ENCODE data around the gene DLG2. TPM values are rescaled to one million over a fixed set of nuclear protein-coding genes. Genes with fewer than 3 reads are reported as not detected.

Gene DLG2
- total and polyA plus RNA-seq, 2 of the 8 experiments (the other 6 are each of a cell fraction or from before 2014, with no cell fraction given): 1.7 to 14.3 TPM

DNA sequence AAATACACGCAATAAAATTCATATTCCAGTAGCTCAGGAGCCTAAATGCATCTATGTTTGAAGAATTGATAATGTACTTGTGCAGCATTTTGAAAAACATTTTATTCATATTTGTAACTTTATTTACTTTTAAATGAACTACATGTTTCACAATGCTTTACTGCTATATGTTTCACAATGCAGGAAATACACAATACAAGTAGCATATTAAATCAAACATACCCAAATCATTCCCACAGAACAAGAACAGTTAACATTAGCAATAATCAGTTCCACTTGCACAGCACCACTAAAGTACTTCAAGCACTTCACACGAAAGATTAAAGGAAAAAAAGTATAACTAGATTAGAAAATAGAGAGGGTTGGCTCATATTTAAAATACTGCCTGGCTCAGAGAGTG is 1997.4 kb downstream of the DLG2 start (continued):
- TF ChIP-seq, protein P1, sequence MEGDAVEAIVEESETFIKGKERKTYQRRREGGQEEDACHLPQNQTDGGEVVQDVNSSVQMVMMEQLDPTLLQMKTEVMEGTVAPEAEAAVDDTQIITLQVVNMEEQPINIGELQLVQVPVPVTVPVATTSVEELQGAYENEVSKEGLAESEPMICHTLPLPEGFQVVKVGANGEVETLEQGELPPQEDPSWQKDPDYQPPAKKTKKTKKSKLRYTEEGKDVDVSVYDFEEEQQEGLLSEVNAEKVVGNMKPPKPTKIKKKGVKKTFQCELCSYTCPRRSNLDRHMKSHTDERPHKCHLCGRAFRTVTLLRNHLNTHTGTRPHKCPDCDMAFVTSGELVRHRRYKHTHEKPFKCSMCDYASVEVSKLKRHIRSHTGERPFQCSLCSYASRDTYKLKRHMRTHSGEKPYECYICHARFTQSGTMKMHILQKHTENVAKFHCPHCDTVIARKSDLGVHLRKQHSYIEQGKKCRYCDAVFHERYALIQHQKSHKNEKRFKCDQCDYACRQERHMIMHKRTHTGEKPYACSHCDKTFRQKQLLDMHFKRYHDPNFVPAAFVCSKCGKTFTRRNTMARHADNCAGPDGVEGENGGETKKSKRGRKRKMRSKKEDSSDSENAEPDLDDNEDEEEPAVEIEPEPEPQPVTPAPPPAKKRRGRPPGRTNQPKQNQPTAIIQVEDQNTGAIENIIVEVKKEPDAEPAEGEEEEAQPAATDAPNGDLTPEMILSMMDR (IDR thresholded peaks at IDR 0.05; ENCODE audit: control extremely low read depth in 1 of 3, insufficient read depth in 1 of 3, low read depth in 1 of 3, low read length in 3 of 3): no peak
- no peak for TF ChIP-seq BACH1 (IDR thresholded peaks at IDR 0.05; ENCODE audit: low read length)
- TF ChIP-seq BCL11A (IDR thresholded peaks at IDR 0.05; ENCODE audit: low read depth in 2 of 2, low read length in 2 of 2): no peak
